Stimulated activated CD4-positive, alpha-beta T cell treated with anti-CD3 and anti-CD28 coated beads, TNF-alpha, amount 100 ng/mL, for 1 hour (primary cell): ENCODE measurements around the gene NAT14.
"Not testable (repeated sequence)": the region's sequence is repeated elsewhere in the genome, so short reads cannot be mapped to it uniquely, and the experiment has no call there.

Source experiments
- DNase-seq, 3 donors: peaks; one replicate each; pipeline ENCODE4 v3.0.0-alpha.2; 2020; ENCODE audit warnings: low read depth in 3 of 3, low spot score in 1 of 3

Gene NAT14

DNA sequence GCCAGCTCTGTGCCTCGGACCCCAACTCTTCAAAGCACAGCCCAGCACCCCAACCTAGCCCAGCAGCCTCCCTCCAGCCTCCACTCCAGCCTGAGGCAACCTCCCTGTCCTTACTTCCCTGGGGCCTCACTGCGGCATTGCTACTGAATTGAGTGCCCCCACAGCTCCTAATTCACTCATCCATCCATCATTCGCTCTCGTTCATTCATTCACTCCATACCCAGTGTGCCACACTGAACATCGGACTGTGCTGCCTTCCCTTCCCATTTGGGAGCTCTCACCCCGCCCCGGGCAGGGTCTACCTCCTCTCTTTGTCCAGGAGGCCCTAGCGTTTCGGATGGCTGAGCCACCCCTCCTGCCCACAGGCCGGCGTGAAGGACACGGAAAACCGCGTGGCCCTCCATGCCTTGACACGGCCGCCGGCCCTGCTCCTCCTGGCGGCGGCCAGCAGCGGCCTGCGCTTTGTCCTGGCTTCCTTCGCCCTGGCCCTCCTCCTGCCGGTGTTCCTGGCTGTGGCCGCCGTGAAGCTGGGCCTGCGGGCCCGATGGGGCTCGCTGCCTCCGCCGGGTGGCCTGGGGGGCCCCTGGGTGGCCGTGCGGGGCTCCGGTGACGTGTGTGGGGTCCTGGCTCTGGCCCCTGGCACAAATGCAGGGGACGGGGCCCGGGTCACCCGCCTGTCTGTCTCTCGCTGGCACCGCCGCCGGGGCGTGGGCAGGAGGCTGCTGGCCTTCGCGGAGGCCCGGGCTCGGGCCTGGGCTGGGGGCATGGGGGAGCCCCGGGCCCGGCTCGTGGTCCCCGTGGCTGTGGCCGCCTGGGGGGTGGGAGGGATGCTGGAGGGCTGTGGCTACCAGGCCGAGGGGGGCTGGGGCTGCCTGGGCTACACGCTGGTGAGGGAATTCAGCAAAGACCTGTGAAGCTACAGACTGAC is 1.3 kb downstream of the NAT14 start:
- DNase-seq = no peak

DNA sequence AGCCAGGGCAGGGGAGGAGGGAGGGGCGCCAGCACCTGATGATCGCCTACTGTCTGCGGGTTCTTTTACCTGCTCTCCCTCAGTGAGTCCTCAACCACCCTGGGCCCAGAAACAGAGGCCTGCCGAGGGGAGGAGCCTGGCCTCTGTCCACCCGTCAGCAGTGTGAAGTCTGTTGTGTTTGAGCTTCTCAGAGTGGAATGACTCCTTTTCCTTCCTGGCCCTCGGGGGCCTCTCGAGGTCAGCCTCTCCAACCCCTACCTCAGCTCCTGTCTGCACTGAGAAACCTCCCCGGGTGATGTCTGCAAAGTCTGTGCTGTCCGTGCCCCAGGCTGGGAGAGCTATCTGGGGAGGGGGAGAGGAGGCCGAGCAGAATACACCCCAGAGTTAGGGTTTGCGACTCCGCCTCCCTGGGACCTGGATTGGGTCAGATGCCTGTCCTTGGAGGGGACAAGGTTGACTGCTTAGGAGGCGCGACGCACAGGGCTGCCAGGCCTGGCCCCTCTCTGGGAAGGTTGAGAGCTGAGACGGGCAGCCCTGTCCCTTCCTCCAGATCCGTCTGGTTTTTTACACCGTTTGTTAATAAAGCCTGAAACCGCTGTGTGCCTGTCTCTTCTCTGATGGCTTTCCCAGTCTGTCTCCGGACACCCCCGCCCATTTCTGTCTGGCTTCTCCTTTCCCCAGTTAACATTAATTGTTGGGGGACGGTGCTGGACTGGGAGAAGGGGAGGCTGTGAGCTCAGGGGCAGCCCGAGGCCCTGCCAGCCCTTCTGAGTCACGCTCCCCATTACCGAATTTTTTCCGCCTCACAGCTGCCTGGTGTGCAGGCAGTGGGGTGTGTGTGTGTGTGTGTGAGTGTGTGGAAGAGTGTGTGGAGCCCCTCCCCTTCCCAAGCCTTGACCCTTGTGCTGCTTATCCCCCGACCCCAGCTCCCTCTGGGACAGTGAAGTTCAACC is 2.3 kb downstream of the NAT14 start:
- DNase-seq = no peak

DNA sequence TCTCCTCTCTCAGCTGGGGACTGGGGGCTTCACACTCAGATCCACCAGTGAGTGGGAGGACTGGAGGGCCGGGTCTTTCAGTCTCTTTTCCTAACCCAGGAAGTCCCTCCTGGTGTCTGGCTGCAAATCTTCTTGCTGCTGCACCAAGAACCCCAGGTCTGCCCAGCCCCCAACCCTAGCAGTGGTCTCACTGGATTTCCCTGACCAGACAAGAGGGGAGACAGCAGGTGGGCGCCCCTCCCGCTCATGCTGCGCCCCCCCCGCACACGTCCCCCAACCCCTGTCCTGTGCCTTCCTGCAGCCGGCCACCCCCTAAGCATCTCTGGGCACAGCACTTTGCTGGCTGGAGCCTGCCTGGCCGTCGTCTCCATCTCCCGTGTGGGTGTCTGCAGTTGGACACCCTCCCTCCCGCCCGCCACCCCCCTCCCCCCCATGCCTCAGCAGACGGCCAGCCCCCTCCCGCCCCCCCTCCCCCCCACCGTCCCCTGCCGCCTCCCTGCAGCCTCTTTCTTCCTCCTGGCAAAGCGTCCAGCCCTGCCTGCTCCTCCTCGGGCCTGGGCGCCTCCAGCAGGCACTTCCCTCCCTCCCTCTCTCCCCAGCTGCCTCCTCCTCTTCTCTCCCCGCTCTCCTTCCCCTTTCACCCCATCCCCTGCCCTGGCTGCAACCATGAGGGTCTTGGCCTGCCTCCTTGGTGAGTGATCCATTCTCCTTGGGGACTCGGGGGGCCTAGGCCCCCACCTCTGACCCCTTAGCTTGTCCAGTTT is 3.1 kb downstream of the NAT14 start, which contains the start of gene SSC5D:
Gene SSC5D, plus strand, starts transcription at position 513 of the 764 bp plus-strand sequence. Its CDS starts 154 bp downstream, at position 667.
- no peak for DNase-seq

DNA sequence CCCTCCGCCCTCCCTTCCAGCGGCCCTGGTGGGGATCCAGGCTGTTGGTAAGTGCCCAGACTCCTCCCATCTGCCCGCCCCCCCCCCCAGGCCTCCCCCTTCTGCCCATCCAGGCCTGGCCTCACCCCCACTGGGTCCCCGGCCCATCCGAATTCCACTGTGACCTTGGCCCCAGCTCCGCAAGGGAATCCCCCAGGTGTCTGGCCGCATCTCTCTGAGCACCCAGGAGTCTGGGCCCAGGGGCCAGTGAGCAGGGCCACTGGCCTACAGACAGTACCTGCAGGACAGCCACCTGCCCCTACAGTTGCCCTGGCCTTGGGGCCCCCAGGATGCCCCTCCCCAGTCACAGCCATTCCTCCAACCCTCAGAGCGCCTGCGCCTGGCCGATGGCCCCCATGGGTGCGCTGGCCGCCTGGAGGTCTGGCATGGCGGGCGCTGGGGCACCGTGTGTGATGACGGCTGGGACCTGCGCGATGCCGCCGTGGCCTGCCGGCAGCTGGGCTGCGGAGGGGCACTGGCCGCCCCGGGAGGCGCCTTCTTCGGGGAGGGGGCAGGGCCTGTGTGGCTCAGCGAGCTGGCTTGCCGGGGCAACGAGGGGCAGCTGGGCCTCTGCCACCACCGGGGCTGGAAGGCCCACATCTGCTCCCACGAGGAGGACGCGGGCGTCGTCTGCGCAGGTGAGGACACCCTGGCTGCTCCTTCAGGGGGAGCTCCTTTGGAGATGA is 4.2 kb downstream of the NAT14 start:
- DNase-seq = no peak

DNA sequence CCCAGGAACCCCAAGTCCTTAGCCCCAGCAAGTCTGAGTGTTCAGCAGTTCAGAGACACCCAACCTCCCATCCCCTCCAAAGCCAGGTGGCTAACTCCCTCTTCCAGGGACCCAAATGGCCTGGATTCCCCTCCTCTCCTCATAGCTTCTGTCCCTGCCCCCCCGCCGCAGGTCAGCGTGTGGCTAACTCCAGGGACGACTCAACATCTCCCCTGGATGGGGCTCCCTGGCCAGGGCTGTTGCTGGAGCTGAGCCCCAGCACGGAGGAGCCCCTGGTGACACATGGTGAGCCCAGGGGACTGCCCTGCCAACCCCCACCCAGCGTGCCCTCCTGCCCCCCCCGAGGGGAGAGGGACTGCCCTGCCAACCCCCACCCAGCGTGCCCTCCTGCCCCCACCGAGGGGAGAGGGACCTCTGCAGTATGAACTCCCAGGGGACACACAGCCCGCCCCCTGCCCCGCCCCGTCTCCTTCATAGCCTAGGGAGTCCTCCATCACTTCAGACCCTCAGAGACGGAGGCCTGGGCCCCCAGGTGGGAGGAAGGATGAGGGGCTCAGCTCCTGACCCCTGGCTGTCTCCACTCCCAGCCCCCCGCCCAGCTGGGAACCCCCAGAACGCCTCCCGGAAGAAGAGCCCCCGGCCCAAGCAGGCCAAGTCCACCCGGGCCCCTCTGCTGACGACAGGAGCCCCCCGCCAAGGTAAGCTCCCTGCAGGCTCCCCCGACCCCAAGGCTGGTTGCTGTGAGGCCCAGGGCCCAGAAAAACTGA is 4.9 kb downstream of the NAT14 start:
- no peak for DNase-seq

DNA sequence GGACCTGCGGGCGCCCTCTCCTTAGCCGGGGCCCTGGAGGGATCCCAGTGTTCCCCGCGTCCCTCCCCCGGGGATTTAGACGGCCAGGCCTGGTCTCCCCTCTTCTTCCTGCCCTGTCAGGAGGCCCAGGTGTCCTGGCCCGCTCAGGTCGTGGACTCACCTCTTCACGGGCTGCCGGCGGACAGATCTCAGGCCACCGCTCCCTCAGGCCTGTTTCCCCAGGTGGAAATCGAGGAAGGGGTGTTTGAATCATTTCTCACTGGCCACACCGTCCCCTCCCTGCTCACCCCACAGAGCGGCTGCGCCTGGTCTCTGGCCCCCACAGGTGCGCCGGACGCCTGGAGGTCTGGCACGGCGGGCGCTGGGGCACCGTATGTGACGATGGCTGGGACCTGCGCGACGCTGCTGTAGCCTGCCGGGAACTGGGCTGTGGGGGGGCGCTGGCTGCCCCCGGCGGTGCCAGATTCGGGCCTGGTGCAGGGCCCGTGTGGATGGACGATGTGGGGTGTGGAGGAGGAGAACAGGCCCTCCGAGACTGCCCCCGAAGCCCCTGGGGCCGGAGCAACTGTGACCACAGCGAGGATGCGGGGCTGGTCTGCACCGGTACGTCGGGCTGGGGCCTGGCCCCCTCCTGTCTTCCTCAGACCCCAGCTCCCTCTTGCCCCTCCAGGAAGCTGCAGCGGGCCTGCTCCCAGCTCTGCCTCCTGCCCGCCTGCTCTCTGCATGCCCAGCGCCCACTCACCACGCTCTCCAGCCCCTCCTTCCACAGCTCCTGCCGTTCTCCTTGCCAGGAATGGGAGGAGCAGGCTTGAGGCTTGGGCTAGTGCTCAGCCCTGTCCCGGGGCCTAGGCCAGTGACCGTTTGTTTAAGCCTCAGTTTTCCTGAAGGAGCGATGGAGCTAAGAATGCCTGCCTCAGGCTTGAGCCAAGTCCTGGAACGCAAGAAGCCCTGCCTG is 5.8 kb downstream of the NAT14 start:
- no peak for DNase-seq

DNA sequence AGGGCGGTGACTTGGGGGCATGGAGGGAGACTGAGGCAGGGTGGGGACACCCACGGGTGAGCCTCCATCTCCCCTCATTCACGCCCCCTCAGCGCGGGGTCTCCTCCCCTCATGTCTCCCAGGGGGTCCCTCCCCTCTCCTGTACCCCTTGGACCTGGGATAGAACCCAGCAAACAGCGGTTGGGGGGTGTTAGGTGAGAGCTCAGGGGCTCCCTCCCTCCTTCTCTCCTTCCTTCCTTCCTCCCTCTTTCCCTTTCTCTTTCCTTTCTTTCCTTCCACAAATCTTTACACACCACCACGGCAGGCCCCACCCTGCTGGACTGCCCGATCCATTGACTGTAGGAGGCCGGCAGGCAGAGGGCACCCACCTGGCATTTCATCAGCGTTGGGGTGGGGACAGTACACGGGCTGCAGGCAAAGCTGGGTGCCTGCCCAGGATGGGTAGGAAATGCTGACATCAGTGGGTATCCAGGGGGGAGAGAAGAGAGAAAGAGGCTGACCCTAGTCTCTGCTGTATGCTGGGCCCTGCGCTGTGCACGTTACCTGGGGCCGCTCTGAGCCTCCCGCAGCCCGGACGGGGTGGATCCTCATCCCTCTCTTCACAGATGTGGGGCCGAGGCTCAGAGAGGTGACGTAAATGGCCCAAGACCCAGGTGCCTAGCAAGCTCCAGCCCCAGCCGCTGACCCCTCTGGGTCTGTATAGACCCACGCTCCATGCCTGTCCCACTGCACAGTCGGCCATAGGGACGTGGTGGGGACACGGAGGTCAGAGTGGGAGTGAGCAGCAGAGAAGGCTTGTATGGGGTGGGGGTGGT is 6.8 kb downstream of the NAT14 start:
- DNase-seq = no peak

DNA sequence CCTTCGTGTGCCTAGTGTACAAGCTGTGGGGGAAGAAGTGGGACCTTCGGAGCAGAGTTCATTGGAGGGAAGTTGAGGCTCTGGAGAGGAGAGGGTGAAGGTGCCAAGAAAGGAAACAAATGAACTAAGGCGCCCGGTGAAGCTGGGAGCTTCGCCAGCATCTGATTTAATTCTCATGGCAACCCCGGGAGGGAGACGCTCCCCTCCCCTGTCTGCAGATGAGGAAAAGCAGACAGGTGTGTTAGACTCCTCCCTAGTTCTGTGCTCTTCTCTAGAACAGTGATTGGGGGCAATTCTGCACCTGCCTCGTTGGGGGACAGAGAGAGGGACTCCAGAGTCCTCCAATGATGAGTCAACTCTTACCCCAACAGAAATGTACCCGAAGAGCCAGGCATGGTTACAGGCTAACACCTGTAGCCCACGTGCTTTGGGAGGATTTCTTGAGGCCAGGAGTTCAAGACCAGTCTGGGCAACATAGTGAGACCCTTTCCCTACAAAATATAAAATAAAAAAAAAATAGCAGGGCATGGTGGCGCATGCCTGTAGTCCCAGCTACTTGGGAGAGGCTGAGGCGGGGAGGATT is 7.5 kb downstream of the NAT14 start:
- no peak for DNase-seq

DNA sequence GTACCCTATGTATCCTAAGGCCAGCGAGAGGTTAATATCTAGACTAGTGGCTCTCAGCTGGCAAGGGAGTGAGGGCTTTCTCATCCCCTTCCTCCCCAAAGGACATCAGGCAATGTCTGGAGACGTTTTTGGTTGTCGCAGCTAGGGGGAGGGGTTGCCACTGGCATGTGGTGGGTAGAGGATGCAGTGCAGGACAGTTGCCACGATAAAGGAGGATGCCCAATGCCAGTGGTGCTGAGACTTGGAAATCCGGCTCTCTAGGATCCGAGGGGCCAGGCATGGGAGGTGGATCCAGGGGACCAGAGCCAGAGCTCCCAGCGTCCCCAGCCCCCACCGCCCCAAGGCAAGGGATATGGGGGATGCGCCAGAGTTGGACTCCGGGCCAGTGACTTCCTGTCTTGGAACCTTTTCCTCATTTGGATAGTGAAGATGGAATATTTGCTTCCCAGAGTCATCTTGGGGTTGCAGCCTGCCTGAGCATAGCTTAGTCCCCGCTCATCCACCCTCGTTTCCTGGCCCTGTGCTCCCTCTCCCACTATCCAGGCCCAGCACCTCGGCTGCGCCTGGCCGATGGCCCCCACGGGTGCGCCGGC is 8.2 kb downstream of the NAT14 start:
- no peak for DNase-seq

DNA sequence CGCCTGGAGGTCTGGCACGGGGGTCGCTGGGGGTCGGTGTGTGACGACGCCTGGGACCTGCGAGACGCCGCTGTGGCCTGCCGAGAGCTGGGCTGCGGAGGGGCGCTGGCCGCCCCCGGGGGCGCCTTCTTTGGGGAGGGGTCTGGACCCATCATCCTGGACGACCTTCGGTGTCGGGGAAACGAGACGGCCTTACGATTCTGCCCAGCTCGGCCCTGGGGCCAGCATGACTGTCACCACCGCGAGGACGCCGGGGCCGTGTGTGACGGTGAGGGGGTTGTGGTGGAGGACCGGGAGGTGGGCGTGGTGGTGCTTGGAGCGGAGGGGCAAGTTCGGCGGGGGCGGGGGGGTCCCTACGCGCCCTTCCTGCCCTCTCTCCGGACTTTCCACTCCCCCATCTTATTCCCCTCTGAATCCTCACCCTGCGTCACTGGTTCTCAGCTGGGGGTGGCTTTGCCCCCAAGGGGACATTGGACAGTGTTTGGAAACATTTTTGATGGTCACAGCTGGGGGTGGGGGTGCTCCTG is 8.7 kb downstream of the NAT14 start:
- no peak for DNase-seq

DNA sequence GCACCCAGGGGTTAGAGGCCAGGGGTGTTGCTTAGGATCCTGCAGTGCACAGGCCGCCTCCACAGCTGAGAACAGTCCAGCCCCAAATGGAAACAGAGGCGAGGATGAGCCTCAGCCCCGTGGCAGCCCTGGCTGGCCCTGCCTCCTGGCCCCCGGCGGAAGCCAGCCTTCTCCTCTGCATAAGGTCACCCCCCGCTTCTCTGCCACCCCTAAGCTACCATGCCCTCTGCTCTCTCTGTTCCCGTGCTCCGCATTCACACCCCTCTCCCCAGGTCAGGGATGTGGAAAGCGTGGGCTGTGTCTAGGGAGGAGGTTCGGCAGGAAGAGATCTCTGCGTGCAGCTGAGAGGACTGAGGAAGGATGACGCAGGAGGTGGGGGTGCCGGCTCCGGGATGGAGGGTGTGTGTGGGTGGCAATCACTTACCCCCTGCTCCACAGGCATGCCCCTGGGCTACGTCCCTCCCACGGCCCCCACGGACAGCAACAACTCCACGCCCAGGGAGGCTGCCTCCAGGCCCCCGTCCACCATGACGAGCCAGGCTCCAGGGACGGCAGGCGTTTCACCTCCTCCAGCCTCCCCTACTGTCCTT is 9.3 kb downstream of the NAT14 start:
- DNase-seq = no peak

DNA sequence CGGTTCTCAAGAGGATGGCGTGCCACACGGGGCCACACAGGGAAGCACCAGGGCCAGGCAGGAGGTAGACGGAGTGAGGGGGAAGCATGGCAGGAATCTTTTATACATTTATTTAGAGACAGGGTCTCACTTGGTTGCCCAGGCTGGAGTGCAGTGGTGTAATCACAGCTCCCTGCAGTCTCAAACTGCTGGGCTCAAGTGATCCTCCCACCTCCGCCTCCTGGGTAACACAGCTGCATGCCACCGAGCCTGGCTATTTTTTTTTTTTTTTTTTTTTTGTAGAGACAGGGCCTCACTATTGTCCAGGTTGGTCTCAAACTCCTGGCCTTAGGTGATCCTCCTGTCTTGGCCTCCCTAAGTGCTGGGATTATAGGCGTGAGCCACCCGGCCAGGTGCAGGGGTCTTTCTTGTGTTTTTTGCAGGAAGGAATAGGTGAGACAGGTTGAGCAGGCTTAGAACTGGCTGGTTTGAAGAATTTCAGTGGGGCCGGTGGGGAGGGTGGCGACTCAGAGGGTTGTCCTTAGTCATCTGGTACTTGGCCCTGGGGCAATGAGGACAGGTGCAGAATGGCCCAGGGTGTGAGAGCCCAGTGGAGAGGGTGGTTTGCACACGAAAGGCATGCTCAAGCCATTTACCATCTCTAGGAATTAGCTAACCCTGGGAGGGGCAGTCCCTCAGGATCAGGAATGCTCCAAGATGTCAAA is 10.8 kb downstream of the NAT14 start:
- no peak for DNase-seq

DNA sequence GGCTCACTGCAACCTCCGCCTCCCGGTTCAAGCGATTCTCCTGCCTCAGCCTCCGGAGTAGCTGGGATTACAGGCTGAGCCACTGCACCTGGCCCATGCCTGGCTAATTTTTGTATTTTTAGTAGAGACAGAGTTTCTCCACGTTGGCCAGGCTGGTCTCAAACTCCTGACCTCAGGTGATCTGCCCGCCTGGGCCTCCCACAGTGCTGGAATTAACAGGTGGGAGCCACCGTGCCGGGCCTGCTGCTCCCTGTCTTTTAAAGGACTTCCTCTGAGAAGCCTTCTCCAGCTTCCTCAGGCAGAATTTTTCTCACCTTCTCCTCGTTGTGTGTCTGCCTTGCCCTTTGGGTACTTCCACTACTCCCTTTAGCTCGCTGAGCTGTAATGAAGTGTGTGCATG is 11.8 kb downstream of the NAT14 start:
- DNase-seq = not testable (repeated sequence)

DNA sequence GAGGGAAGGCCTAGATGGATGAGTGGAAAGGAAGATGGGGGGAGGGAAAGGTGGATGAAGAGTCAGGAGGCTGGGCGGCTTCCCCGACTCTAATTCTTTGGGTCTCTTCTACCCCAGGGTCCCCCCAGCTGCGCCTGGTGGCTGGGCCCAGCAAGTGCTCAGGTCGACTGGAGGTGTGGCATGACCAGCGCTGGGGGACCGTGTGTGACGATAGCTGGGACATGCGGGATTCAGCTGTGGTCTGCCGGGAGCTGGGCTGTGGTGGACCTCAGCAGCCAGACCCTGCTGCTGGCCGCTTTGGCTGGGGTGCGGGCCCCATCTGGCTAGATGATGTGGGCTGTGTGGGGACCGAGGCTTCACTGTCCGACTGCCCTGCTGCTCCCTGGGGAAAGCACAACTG is 12.8 kb downstream of the NAT14 start:
- DNase-seq = no peak

DNA sequence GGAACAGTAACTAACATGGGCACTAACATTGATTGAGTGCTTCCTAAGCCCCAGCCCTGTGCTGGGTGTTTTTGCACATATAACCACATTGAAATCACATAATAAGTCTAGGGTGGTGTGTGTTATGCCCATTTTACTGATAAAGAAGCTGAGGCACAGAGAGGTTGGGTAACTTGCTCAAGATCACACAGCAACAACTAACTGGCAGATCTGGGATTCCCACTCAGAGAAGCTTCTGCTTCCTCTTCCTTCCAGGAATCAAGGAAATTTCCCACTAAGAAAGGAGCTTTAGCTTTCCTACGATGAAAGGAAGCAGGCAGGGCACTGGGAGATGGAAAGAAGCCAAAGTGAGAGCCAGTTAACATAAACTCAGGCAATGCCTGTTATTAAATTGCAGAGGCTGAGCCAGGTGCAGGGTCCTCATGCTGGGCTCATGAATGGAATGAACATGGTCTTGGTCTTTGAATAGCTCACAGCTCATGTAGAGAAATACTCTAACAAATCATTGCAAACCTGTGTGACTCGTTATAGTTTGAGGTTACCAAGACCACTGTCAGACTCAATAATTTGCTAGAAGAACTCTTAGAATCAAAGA is 13.4 kb downstream of the NAT14 start:
- DNase-seq = no peak
